Activated T-cell treated with anti-CD3 and anti-CD28 coated beads, Interleukin-2, amount 50 U/mL, for 72 hours (primary cell): ENCODE data around the gene ACACA. TPM values are rescaled to one million over a fixed set of nuclear protein-coding genes. Genes with fewer than 3 reads are reported as not detected.

Experiments
- ATAC-seq, 2 donors: fragments of 150-1000 bp; cut with Tn5 transposase; replicated peaks in 1 of 2; 2 replicates each; pipeline ENCODE4 v1.10.0; 2021; ENCODE audit warnings: moderate library complexity in 2 of 2, mild to moderate bottlenecking in 1 of 2
- DNase-seq, 2 donors: peaks; one replicate each; pipeline ENCODE4 v3.0.0; 2021 to 2022; ENCODE audit warnings: mixed read lengths in 1 of 2
- H3K27ac Mint-ChIP-seq: one replicate; pipeline ENCODE4 v1.8.0; 2022; ENCODE audit warnings: mild to moderate bottlenecking, moderate library complexity, mixed read lengths
- H3K27me3 Mint-ChIP-seq: one replicate; pipeline ENCODE4 v1.8.0; 2022; ENCODE audit warnings: low read depth, mixed read lengths
- H3K36me3 Mint-ChIP-seq, 2 donors: one replicate each; pipeline ENCODE4 v1.8.0; 2022; ENCODE audit warnings: mixed read lengths in 2 of 2, mild to moderate bottlenecking in 1 of 2; ENCODE audit not compliant: insufficient read depth in 2 of 2
- H3K4me1 Mint-ChIP-seq: one replicate; pipeline ENCODE4 v1.8.0; 2022; ENCODE audit warnings: low read depth, mixed read lengths
- H3K4me3 Mint-ChIP-seq, 2 donors: one replicate each; pipeline ENCODE4 v1.8.0; 2022; ENCODE audit warnings: mild to moderate bottlenecking in 2 of 2, mixed read lengths in 2 of 2, moderate library complexity in 2 of 2
- H3K9me3 Mint-ChIP-seq, 2 donors: one replicate each; pipeline ENCODE4 v1.8.0; 2022; ENCODE audit warnings: mixed read lengths in 2 of 2
- total RNA-seq, 2 donors: library from RNA; stranded (reverse); gene quantifications; one replicate each; pipeline ENCODE4 v1.2.3, GENCODE V29; 2022

ACACA gene
- total RNA-seq, 2 donors from 2014 or later: 53.2 to 53.3 TPM

- Mint-ChIP-seq H3K27ac (no peak overlapping the region), H3K4me3 (no peak overlapping the region), H3K4me1 (peaks cover 40% of the 10 kb centered on the region), H3K9me3 (no peaks in the 10 kb centered on the region), H3K27me3 (no peaks in the 10 kb centered on the region), H3K36me3 (peaks cover 7 to 20% of the 10 kb centered on the region in 2 donors)
- DNase-seq (no peak), ATAC-seq (no peak)
Measured at GRCh38 chr17:37092071-37092470, 314.6 kb downstream of the ACACA start.

- Mint-ChIP-seq H3K27ac (peak overlapping the region; percentile 93), H3K36me3 (peaks cover 2 to 16% of the 10 kb centered on the region in 2 donors), H3K4me3 (no peak overlapping the region), H3K4me1 (peaks cover 40% of the 10 kb centered on the region), H3K9me3 (no peaks in the 10 kb centered on the region), H3K27me3 (no peaks in the 10 kb centered on the region)
- no peak for DNase-seq
- no peak for ATAC-seq
Measured at GRCh38 chr17:37090941-37091340, 315.7 kb downstream of the ACACA start.

- H3K27ac Mint-ChIP-seq: peak overlapping the region; percentile 93
- no peaks in the 10 kb centered on the region for H3K27me3 Mint-ChIP-seq
- peak overlapping the region; percentile 1 to 66 for H3K4me3 Mint-ChIP-seq
- peaks cover 2 to 16% of the 10 kb centered on the region in 2 donors for H3K36me3 Mint-ChIP-seq
- no peaks in the 10 kb centered on the region for H3K9me3 Mint-ChIP-seq
- peaks cover 40% of the 10 kb centered on the region for H3K4me1 Mint-ChIP-seq
- DNase-seq (peak; percentile 45 to 55), ATAC-seq (peak; percentile 93 to 94)
Measured at GRCh38 chr17:37089956-37090355, 316.7 kb downstream of the ACACA start.

GRCh38 chr17:37088913-37089312 is 317.7 kb downstream of the ACACA start:
- Mint-ChIP-seq H3K36me3 (peaks cover 2 to 14% of the 10 kb centered on the region in 2 donors), H3K4me3 (no peak overlapping the region), H3K27ac (peak overlapping the region; percentile 93), H3K27me3 (no peaks in the 10 kb centered on the region), H3K9me3 (no peaks in the 10 kb centered on the region), H3K4me1 (peaks cover 40% of the 10 kb centered on the region)
- DNase-seq: no peak
- ATAC-seq: no peak

- DNase-seq (no peak), ATAC-seq (peak in 1 of 2 donors; percentile 27)
- H3K4me1 Mint-ChIP-seq: peaks cover 40% of the 10 kb centered on the region
- H3K4me3 Mint-ChIP-seq: no peak overlapping the region
- peaks cover 2 to 14% of the 10 kb centered on the region in 2 donors for H3K36me3 Mint-ChIP-seq
- no peaks in the 10 kb centered on the region for H3K9me3 Mint-ChIP-seq
- H3K27me3 Mint-ChIP-seq: no peaks in the 10 kb centered on the region
- no peak overlapping the region for H3K27ac Mint-ChIP-seq
Measured at GRCh38 chr17:37088459-37088858, 318.2 kb downstream of the ACACA start.

- H3K9me3 Mint-ChIP-seq: no peaks in the 10 kb centered on the region
- no peak overlapping the region for H3K4me3 Mint-ChIP-seq
- DNase-seq (no peak), ATAC-seq (no peak)
- H3K36me3 Mint-ChIP-seq: peaks cover 2 to 14% of the 10 kb centered on the region in 2 donors
- peaks cover 40% of the 10 kb centered on the region for H3K4me1 Mint-ChIP-seq
- no peak overlapping the region for H3K27ac Mint-ChIP-seq
- no peaks in the 10 kb centered on the region for H3K27me3 Mint-ChIP-seq
Measured at GRCh38 chr17:37087683-37088082, 319.0 kb downstream of the ACACA start.

- Mint-ChIP-seq H3K4me3 (no peak overlapping the region), H3K27me3 (no peaks in the 10 kb centered on the region), H3K9me3 (no peaks in the 10 kb centered on the region), H3K4me1 (peaks cover 36% of the 10 kb centered on the region), H3K36me3 (peaks cover 2 to 14% of the 10 kb centered on the region in 2 donors), H3K27ac (no peak overlapping the region)
- ATAC-seq (no peak), DNase-seq (no peak)
Measured at GRCh38 chr17:37086948-37087347, 319.7 kb downstream of the ACACA start.

- Mint-ChIP-seq H3K4me3 (no peak overlapping the region), H3K27ac (no peak overlapping the region)
Measured at GRCh38 chr17:37086334-37086733, 320.3 kb downstream of the ACACA start.

GRCh38 chr17:37084372-37084771 is 322.3 kb downstream of the ACACA start:
- Mint-ChIP-seq H3K27ac (no peak overlapping the region), H3K27me3 (no peaks in the 10 kb centered on the region)

More at GRCh38 chr17:37086334-37086733, 320.3 kb downstream of the ACACA start:
- Mint-ChIP-seq H3K4me1 (peaks cover 32% of the 10 kb centered on the region), H3K27me3 (no peaks in the 10 kb centered on the region), H3K9me3 (no peaks in the 10 kb centered on the region), H3K36me3 (peaks cover 3 to 14% of the 10 kb centered on the region in 2 donors)
- ATAC-seq (no peak), DNase-seq (no peak)

GRCh38 chr17:37083456-37083855 is 323.2 kb downstream of the ACACA start:
- H3K4me1 Mint-ChIP-seq: peaks cover 3% of the 10 kb centered on the region
- H3K27ac Mint-ChIP-seq: no peak overlapping the region
- no peak for DNase-seq
- H3K9me3 Mint-ChIP-seq: peaks cover 3 to 6% of the 10 kb centered on the region in 2 donors
- H3K4me3 Mint-ChIP-seq: no peak overlapping the region
- no peaks in the 10 kb centered on the region for H3K27me3 Mint-ChIP-seq
- H3K36me3 Mint-ChIP-seq: peaks cover 4 to 18% of the 10 kb centered on the region in 2 donors
- ATAC-seq: no peak

More at GRCh38 chr17:37084372-37084771, 322.3 kb downstream of the ACACA start:
- H3K4me1 Mint-ChIP-seq: peaks cover 13% of the 10 kb centered on the region
- DNase-seq: no peak
- peaks cover 4 to 18% of the 10 kb centered on the region in 2 donors for H3K36me3 Mint-ChIP-seq
- no peak overlapping the region for H3K4me3 Mint-ChIP-seq
- ATAC-seq: no peak
- peaks cover 3 to 4% of the 10 kb centered on the region in 2 donors for H3K9me3 Mint-ChIP-seq

- peaks cover 4 to 18% of the 10 kb centered on the region in 2 donors for H3K36me3 Mint-ChIP-seq
- no peaks in the 10 kb centered on the region for H3K27me3 Mint-ChIP-seq
- ATAC-seq (no peak), DNase-seq (no peak)
- no peak overlapping the region for H3K27ac Mint-ChIP-seq
- H3K4me3 Mint-ChIP-seq: no peak overlapping the region
- peaks cover 3 to 6% of the 10 kb centered on the region in 2 donors for H3K9me3 Mint-ChIP-seq
- H3K4me1 Mint-ChIP-seq: no peaks in the 10 kb centered on the region
Measured at GRCh38 chr17:37082985-37083384, 323.7 kb downstream of the ACACA start.

GRCh38 chr17:37082311-37082860 is 324.2 kb downstream of the ACACA start:
- Mint-ChIP-seq H3K27me3 (no peaks in the 10 kb centered on the region), H3K27ac (no peak overlapping the region)

GRCh38 chr17:37081287-37081686 is 325.3 kb downstream of the ACACA start:
- peaks cover 3 to 6% of the 10 kb centered on the region in 2 donors for H3K9me3 Mint-ChIP-seq
- no peak overlapping the region for H3K4me3 Mint-ChIP-seq
- peaks cover 2 to 4% of the 10 kb centered on the region in 2 donors for H3K36me3 Mint-ChIP-seq
- ATAC-seq (no peak), DNase-seq (no peak)
- no peaks in the 10 kb centered on the region for H3K27me3 Mint-ChIP-seq
- no peak overlapping the region for H3K27ac Mint-ChIP-seq
- H3K4me1 Mint-ChIP-seq: no peaks in the 10 kb centered on the region

More at GRCh38 chr17:37082311-37082860, 324.2 kb downstream of the ACACA start:
- DNase-seq (no peak), ATAC-seq (no peak)
- no peaks in the 10 kb centered on the region for H3K4me1 Mint-ChIP-seq
- peaks cover 2 to 12% of the 10 kb centered on the region in 2 donors for H3K36me3 Mint-ChIP-seq
- H3K9me3 Mint-ChIP-seq: peaks cover 3 to 6% of the 10 kb centered on the region in 2 donors
- no peak overlapping the region for H3K4me3 Mint-ChIP-seq

GRCh38 chr17:37079735-37080134 is 326.9 kb downstream of the ACACA start:
- Mint-ChIP-seq H3K4me1 (no peaks in the 10 kb centered on the region), H3K27ac (no peak overlapping the region), H3K27me3 (no peaks in the 10 kb centered on the region), H3K4me3 (no peak overlapping the region), H3K36me3 (peaks cover 2 to 4% of the 10 kb centered on the region in 2 donors), H3K9me3 (peaks cover 3 to 6% of the 10 kb centered on the region in 2 donors)
- ATAC-seq (no peak), DNase-seq (no peak)
